K562 (cell line): Measurements from ENCODE around the gene TLE6. TPM values are rescaled to one million over a fixed set of nuclear protein-coding genes. Genes with fewer than 3 reads are reported as not detected.

Source experiments
- ATAC-seq: fragments of 200-7000 bp; cut with Tn5 transposase; 3 replicates; pipeline ENCODE4 v1.9.1; 2020; ENCODE audit warnings: moderate library complexity
- BruUV-seq: library from RNA; stranded (reverse); fragments of 400-500 nt; replicated peaks from 2 replicates; lab custom pipeline; 2021; lab: Mats Ljungman, UMichigan
- CTCF ChIA-PET: fragments of 300-600 bp; formaldehyde crosslinking; extraction: SDS; loops from one replicate; lab custom pipeline; 2021; ENCODE audit warnings: low intra/inter-chr PET ratio; lab: Yijun Ruan, JAX
- POLR2A ChIA-PET: fragments of 300-600, 350-650 bp; sonication (Branson Sonifier 250); formaldehyde crosslinking; extraction: SDS; loops from one replicate; lab custom pipeline; 2021; ENCODE audit warnings: antibody characterized with exemption, inconsistent platforms; lab: Yijun Ruan, JAX
- DNase-seq, 4 experiments: peaks; one replicate each; pipeline versions ENCODE4 v3.0.0 to v3.0.0-alpha.2; 2011 to 2018; ENCODE audit warnings: low spot score in 3 of 4, mixed read lengths in 3 of 4; ENCODE audit errors: extremely low read depth in 1 of 4
- FAIRE-seq: peaks from 2 replicates; lab custom pipeline; 2011; peaks lifted over from hg19 to GRCh38; lab: Jason Lieb, UNC
- H2AFZ ChIP-seq: 2 replicates; pipeline ENCODE4 v1.6.0; 2011; ENCODE audit warnings: low read depth, low read length, control low read depth, inconsistent platforms
- H3K27ac ChIP-seq: fragments of 200-600 bp; 3 replicates; pipeline ENCODE4 v1.8.0; 2011; ENCODE audit warnings: low read depth, mild to moderate bottlenecking, control low read depth, inconsistent platforms, low read length, moderate library complexity, mixed read lengths; ENCODE audit errors: extremely low read depth
- H3K27me3 ChIP-seq, 2 experiments: fragments of 300-600 bp in 1 of 2; 2 replicates in 1 of 2; 3 replicates in 1 of 2; pipeline versions ENCODE4 v1.6.0 to v1.8.0; 2011; ENCODE audit warnings: inconsistent platforms in 2 of 2, low read length in 2 of 2, mild to moderate bottlenecking in 1 of 2, mixed read lengths in 1 of 2, moderate library complexity in 1 of 2; ENCODE audit not compliant: control insufficient read depth in 2 of 2, insufficient read depth in 2 of 2
- H3K36me3 ChIP-seq: fragments of 300-600 bp; 3 replicates; pipeline ENCODE4 v1.8.0; 2011; ENCODE audit warnings: mild to moderate bottlenecking, low read length, inconsistent platforms; ENCODE audit not compliant: control insufficient read depth, insufficient read depth
- H3K4me1 ChIP-seq, 2 experiments: fragments of 200-600 bp in 1 of 2; replicated peaks in 1 of 2; 2 replicates in 1 of 2; 3 replicates in 1 of 2; pipeline versions ENCODE4 v1.5.1 to v1.8.0; 2011; ENCODE audit warnings: inconsistent platforms in 2 of 2, low read length in 2 of 2, mild to moderate bottlenecking in 1 of 2, mixed read lengths in 1 of 2, moderate library complexity in 1 of 2; ENCODE audit not compliant: control insufficient read depth in 2 of 2, insufficient read depth in 2 of 2
- H3K4me2 ChIP-seq: 2 replicates; pipeline ENCODE4 v1.6.1; 2011; ENCODE audit warnings: low read length, control low read depth, inconsistent platforms, mixed read lengths; ENCODE audit not compliant: insufficient read depth
- H3K4me3 ChIP-seq: fragments of 200-600 bp; sonication (generic), shearing (Covaris generic); 2 replicates; pipeline ENCODE4 v1.5.1; 2016; ENCODE audit warnings: control low read depth, inconsistent platforms
- H3K79me2 ChIP-seq: fragments of 200-600 bp; 3 replicates; pipeline ENCODE4 v1.8.0; 2011; ENCODE audit warnings: low read length, inconsistent platforms; ENCODE audit not compliant: control insufficient read depth, insufficient read depth
- H3K9ac ChIP-seq, 2 experiments: 2 replicates each; pipeline versions ENCODE4 v1.6.0 to v1.6.1; 2011; ENCODE audit warnings: low read depth in 2 of 2, low read length in 2 of 2, control low read depth in 1 of 2, inconsistent platforms in 1 of 2, mild to moderate bottlenecking in 1 of 2, mixed read lengths in 1 of 2; ENCODE audit not compliant: insufficient read depth in 1 of 2
- H3K9me1 ChIP-seq: one replicate; pipeline ENCODE4 v1.6.0; 2011; ENCODE audit warnings: inconsistent platforms, mild to moderate bottlenecking, low read length, moderate library complexity; ENCODE audit not compliant: control insufficient read depth, insufficient read depth
- H3K9me3 ChIP-seq: replicated peaks from 2 replicates; pipeline ENCODE4 v1.5.1; 2011; ENCODE audit warnings: low read depth, low read length, inconsistent platforms; ENCODE audit not compliant: control insufficient read depth, insufficient read depth
- H4K20me1 ChIP-seq: replicated peaks from 2 replicates; pipeline ENCODE4 v1.6.1; 2011; ENCODE audit warnings: low read length, inconsistent platforms, mixed read lengths; ENCODE audit not compliant: control insufficient read depth, insufficient read depth
- BCOR ChIP-seq: fragments of 450-650 bp; IDR thresholded peaks from 2 replicates; pipeline ENCODE4 v1.6.1; 2016
- DLX4 ChIP-seq: fragments of 250-450 bp; sonication (Bioruptor Pico); IDR thresholded peaks from 2 replicates; pipeline ENCODE4 v1.6.1; 2021; ENCODE audit warnings: mild to moderate bottlenecking
- E2F3 ChIP-seq: fragments of 250-450 bp; sonication (Bioruptor Pico); IDR thresholded peaks from 2 replicates; pipeline ENCODE4 v1.4.0; 2020; ENCODE audit warnings: mild to moderate bottlenecking
- HDAC1 ChIP-seq, 2 experiments: fragments of 450-650 bp; IDR thresholded peaks; 2 replicates each; pipeline ENCODE4 v1.6.1; 2016 to 2017; ENCODE audit warnings: inconsistent platforms in 1 of 2, mild to moderate bottlenecking in 1 of 2, moderate library complexity in 1 of 2
- ILF3 ChIP-seq: fragments of 450-650 bp; IDR thresholded peaks from 2 replicates; pipeline ENCODE4 v1.6.1; 2018; ENCODE audit warnings: antibody characterized with exemption, mild to moderate bottlenecking, moderate library complexity, borderline replicate concordance
- JUNB ChIP-seq: fragments of 450-650 bp; formaldehyde crosslinking; conservative IDR thresholded peaks from 2 replicates; pipeline ENCODE4 v1.4.0; 2020; ENCODE audit warnings: mild to moderate bottlenecking
- PHF8 ChIP-seq: fragments of 200-600 bp; sonication (generic); IDR thresholded peaks from 2 replicates; pipeline ENCODE4 v1.6.1; 2012; ENCODE audit warnings: mixed run types, mild to moderate bottlenecking, inconsistent platforms, low read length, moderate library complexity, borderline replicate concordance
- PRMT5 ChIP-seq: sonication (generic); formaldehyde crosslinking; IDR thresholded peaks from 2 replicates; pipeline ENCODE4 v1.5.0; 2020; ENCODE audit warnings: missing genetic modification reagents
- RFX7 ChIP-seq: fragments of 250-450 bp; sonication (Bioruptor Pico); IDR thresholded peaks from 2 replicates; pipeline ENCODE4 v1.5.1; 2021; ENCODE audit warnings: mild to moderate bottlenecking
- TBP ChIP-seq: optimal IDR thresholded peaks from 2 replicates; pipeline ENCODE3; 2011; ENCODE audit warnings: low read depth, low read length, improper control_type of control experiment
- TOE1 ChIP-seq, 2 experiments: fragments of 450-650 bp in 1 of 2; sonication (generic) in 1 of 2; formaldehyde crosslinking in 1 of 2; IDR thresholded peaks; 2 replicates each; pipeline versions ENCODE4 v1.7.1 to v1.8.0; 2016 to 2022; ENCODE audit warnings: borderline replicate concordance in 2 of 2, mild to moderate bottlenecking in 2 of 2, antibody characterized with exemption in 1 of 2, inconsistent platforms in 1 of 2, low read depth in 1 of 2, missing genetic modification reagents in 1 of 2, moderate library complexity in 1 of 2
- ZBED1 ChIP-seq: IDR thresholded peaks from 2 replicates; pipeline ENCODE4 v1.6.1; 2014
- in situ Hi-C: fragments of 300-500 bp; cut with MboI; formaldehyde crosslinking; loops from 4 replicates; pipeline ENCODE4 v1.15.0; 2018; ENCODE audit warnings: inconsistent platforms, mixed read lengths
- intact Hi-C: fragments of 100-400 bp; cut with micrococcal nuclease; formaldehyde crosslinking; loops from 2 replicates; pipeline ENCODE4 v1.14.2; 2022
- polyA plus RNA-seq, 8 experiments: library from polyadenylated mRNA; depleted of rRNA in 4 of 8; stranded (reverse) in 5 of 8; unstranded in 3 of 8; fragments of >200 nt; fragmentation: Nextera tagmentation in 2 of 8; fragmentation: Illumina TruSeq in 1 of 8; extraction: Ambion mirVana in 2 of 8; extraction: Trizol in 1 of 8; gene quantifications; 2 replicates each; pipeline versions ENCODE4 v1.2.1 to v1.2.3, GENCODE V29; 2011 to 2014; ENCODE audit warnings: inconsistent platforms in 1 of 8, missing spikeins in 1 of 8
- total RNA-seq, 7 experiments: library from RNA; depleted of rRNA in 6 of 7; stranded (reverse); fragments of >200 nt in 6 of 7; fragmentation: Illumina TruSeq in 2 of 7; extraction: Trizol in 2 of 7; gene quantifications; 2 replicates each; pipeline versions ENCODE4 v1.2.1 to v1.2.3, GENCODE V29; 2011 to 2021; ENCODE audit warnings: low replicate concordance in 1 of 7
- TF ChIP-seq, protein P1 (sequence below): fragments of 450-650 bp; formaldehyde crosslinking; IDR thresholded peaks from 2 replicates; pipeline ENCODE4 v1.4.0; 2022; ENCODE audit warnings: missing genetic modification characterization
- TF ChIP-seq, protein P2 (sequence below), 2 experiments: fragments of 450-650 bp; IDR thresholded peaks; 2 replicates each; pipeline ENCODE4 v1.6.1; 2016

The TLE6 gene
- total and polyA plus RNA-seq, 9 of the 15 experiments (the other 6 are each of a cell fraction or from before 2014, with no cell fraction given), result 1.1 to 6.1 (median 2.5) TPM

DNA sequence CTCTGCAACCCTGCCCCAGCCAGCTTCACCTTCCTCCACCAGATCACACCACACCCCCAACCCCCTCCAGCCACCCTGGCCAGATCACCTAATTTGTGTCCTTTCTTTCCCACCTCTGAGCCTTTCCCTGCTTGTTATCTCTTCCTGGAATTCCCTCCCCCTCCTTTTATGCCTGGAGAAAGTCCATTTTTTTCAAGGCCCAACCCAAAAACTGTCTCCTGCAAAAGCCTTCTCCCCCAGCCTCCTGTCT lies 57.0 kb downstream of the TLE6 start:
- DNase-seq (no peak), ATAC-seq (no peak), FAIRE-seq (no peak)
- intact Hi-C loops, result no loop called here
- peak overlapping the region; percentile 89 for H3K4me2 ChIP-seq
- ChIA-PET POLR2A (interaction anchor here (0.7 to 1.1 kb wide), 2 partner anchors 24 to 26 kb away, joined by 3 read pairs; no protein-coding TSS in a partner anchor), CTCF (no interaction called here)
- H3K4me1 ChIP-seq, result peaks cover 24 to 35% of the 10 kb centered on the region in 2 experiments
- in situ Hi-C loops, result no loop called here
- peak overlapping the region; percentile 61 for H3K4me3 ChIP-seq
- peak overlapping the region; percentile 90 to 92; a peak in 2 of 4 replicates for H3K9ac ChIP-seq
- H3K27ac ChIP-seq, result peak overlapping the region; percentile 85; the same call in 2 of the 3 replicates
- peak overlapping the region; percentile 86 for H2AFZ ChIP-seq
- peaks cover 7% of the 10 kb centered on the region; the same call in 1 of the 3 replicates for H3K79me2 ChIP-seq
- H3K27me3 ChIP-seq, result no peaks in the 10 kb centered on the region
- no peaks in the 10 kb centered on the region for H3K9me3 ChIP-seq
- TF ChIP-seq HDAC1 (IDR thresholded peaks at IDR 0.05) (no peak), PRMT5 (CRISPR knock-in tag) (no peak), ILF3 (no peak), BCOR (peak; percentile 37; the same call in 1 of the 2 replicates), TOE1 (IDR thresholded peaks at IDR 0.05; ENCODE audit: borderline replicate concordance) (0 out of 2 replicates have a peak, but pooled peaks have one; percentile 15), TOE1 (CRISPR knock-in tag; IDR thresholded peaks at IDR 0.05; ENCODE audit: borderline replicate concordance, low read depth) (no peak), RFX7 (CRISPR knock-in tag) (no peak), PHF8 (no peak), TBP (peak; percentile 4), DLX4 (CRISPR knock-in tag) (no peak), ZBED1 (no peak), JUNB (CRISPR knock-in tag) (no peak), E2F3 (no peak)
- TF ChIP-seq, protein P1, sequence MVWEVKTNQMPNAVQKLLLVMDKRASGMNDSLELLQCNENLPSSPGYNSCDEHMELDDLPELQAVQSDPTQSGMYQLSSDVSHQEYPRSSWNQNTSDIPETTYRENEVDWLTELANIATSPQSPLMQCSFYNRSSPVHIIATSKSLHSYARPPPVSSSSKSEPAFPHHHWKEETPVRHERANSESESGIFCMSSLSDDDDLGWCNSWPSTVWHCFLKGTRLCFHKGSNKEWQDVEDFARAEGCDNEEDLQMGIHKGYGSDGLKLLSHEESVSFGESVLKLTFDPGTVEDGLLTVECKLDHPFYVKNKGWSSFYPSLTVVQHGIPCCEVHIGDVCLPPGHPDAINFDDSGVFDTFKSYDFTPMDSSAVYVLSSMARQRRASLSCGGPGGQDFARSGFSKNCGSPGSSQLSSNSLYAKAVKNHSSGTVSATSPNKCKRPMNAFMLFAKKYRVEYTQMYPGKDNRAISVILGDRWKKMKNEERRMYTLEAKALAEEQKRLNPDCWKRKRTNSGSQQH (CRISPR knock-in tag), result no peak
- TF ChIP-seq, protein P2, sequence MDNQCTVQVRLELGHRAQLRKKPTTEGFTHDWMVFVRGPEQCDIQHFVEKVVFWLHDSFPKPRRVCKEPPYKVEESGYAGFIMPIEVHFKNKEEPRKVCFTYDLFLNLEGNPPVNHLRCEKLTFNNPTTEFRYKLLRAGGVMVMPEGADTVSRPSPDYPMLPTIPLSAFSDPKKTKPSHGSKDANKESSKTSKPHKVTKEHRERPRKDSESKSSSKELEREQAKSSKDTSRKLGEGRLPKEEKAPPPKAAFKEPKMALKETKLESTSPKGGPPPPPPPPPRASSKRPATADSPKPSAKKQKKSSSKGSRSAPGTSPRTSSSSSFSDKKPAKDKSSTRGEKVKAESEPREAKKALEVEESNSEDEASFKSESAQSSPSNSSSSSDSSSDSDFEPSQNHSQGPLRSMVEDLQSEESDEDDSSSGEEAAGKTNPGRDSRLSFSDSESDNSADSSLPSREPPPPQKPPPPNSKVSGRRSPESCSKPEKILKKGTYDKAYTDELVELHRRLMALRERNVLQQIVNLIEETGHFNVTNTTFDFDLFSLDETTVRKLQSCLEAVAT (IDR thresholded peaks at IDR 0.05), result peak; percentile 18 to 30; a peak in 1 of 4 replicates
- BruUV-seq, result no TSS peak
- H4K20me1 ChIP-seq, result no peaks in the 10 kb centered on the region
- H3K36me3 ChIP-seq, result no peaks in the 10 kb centered on the region
- H3K9me1 ChIP-seq, result no peaks in the 10 kb centered on the region
